Liver (tissue), 3 donors: Measurements from ENCODE around the gene YTHDF2.

ENCODE experiments used
- ATF3 ChIP-seq: IDR thresholded peaks from 2 replicates; pipeline ENCODE4 v1.6.1; 2016; ENCODE audit warnings: antibody characterized with exemption
- CTCF ChIP-seq: fragments of 150-350 bp; IDR thresholded peaks from 2 replicates; pipeline ENCODE4 v1.5.1; 2017; ENCODE audit warnings: improper control_type of control experiment, low read depth, low read length; ENCODE audit not compliant: missing input control
- HNF4G ChIP-seq: IDR thresholded peaks from 2 replicates; pipeline ENCODE4 v1.6.1; 2016; ENCODE audit warnings: antibody characterized with exemption
- JUND ChIP-seq, 2 donors: IDR thresholded peaks; 2 replicates each; pipeline ENCODE4 v1.6.1; 2016; ENCODE audit warnings: antibody characterized with exemption in 2 of 2
- MAX ChIP-seq: IDR thresholded peaks from 2 replicates; pipeline ENCODE4 v1.6.1; 2016; ENCODE audit warnings: antibody characterized with exemption
- SP1 ChIP-seq: IDR thresholded peaks from 2 replicates; pipeline ENCODE4 v1.6.1; 2018; ENCODE audit warnings: antibody characterized with exemption, mild to moderate bottlenecking
- YY1 ChIP-seq: IDR thresholded peaks from 2 replicates; pipeline ENCODE4 v1.6.1; 2016; ENCODE audit warnings: antibody characterized with exemption, mild to moderate bottlenecking
- ZBTB33 ChIP-seq: IDR thresholded peaks from 2 replicates; pipeline ENCODE4 v1.6.1; 2016; ENCODE audit warnings: antibody characterized with exemption
- donor health status: healthy.
- donor health status: healthy.

GRCh38 chr1:28776341-28776740 is 39.6 kb downstream of the YTHDF2 start:
- TF ChIP-seq CTCF, result no peak
- no peak for TF ChIP-seq SP1
- TF ChIP-seq MAX, result no peak
- TF ChIP-seq HNF4G, result no peak
- no peak for TF ChIP-seq JUND (IDR thresholded peaks at IDR 0.05)
- TF ChIP-seq YY1, result no peak
- TF ChIP-seq ATF3, result no peak
- TF ChIP-seq ZBTB33, result no peak
